ENCODE measurements around the gene OSTN. TPM values are rescaled to one million over a fixed set of nuclear protein-coding genes. Genes with fewer than 3 reads are reported as not detected.
"Not testable (repeated sequence)": the region's sequence is repeated elsewhere in the genome, so short reads cannot be mapped to it uniquely, and the experiment has no call there.

Gene OSTN
- polyA plus RNA-seq, 1 experiment, result not detected

- Histone ChIP-seq H3K27me3 (ENCODE audit: control insufficient read depth, insufficient read depth, low read length) (no peaks in the 10 kb centered on the region), H3K4me3 (ENCODE audit: low read depth, low read length) (no peak overlapping the region), H3K36me3 (ENCODE audit: control insufficient read depth, insufficient read depth, low read length) (no peaks in the 10 kb centered on the region)
- DNase-seq (ENCODE audit: low read depth), result no peak
- TF ChIP-seq CTCF (IDR thresholded peaks at IDR 0.05; ENCODE audit: insufficient read depth, low read depth, low read length), result no peak
- CTCF ChIA-PET, result interaction anchor here (1.0 kb wide), 1 partner anchor 11 kb away, joined by 3 read pairs; no protein-coding TSS in a partner anchor
- POLR2A ChIA-PET, result no interaction called here
These were observed 39.3 kb downstream of the OSTN start for GRCh38 chr3:191238321-191238817.

- Histone ChIP-seq H3K27me3 (ENCODE audit: control insufficient read depth, insufficient read depth, low read length) (no peaks in the 10 kb centered on the region), H3K36me3 (ENCODE audit: control insufficient read depth, insufficient read depth, low read length) (no peaks in the 10 kb centered on the region), H3K4me3 (ENCODE audit: low read depth, low read length) (no peak overlapping the region)
- POLR2A ChIA-PET, result no interaction called here
- CTCF ChIA-PET, result no interaction called here
- TF ChIP-seq CTCF (IDR thresholded peaks at IDR 0.05; ENCODE audit: insufficient read depth, low read depth, low read length), result no peak
- DNase-seq (ENCODE audit: low read depth), result no peak
These were observed 40.5 kb downstream of the OSTN start for GRCh38 chr3:191239407-191240031.

GRCh38 chr3:191240486-191240885, 41.4 kb downstream of the OSTN start:
- no peak for TF ChIP-seq CTCF (IDR thresholded peaks at IDR 0.05; ENCODE audit: insufficient read depth, low read depth, low read length)
- CTCF ChIA-PET, result no interaction called here
- no peak for DNase-seq (ENCODE audit: low read depth)
- POLR2A ChIA-PET, result interaction anchor here (0.6 kb wide), 1 partner anchor 1344 kb away, joined by 3 read pairs; no protein-coding TSS in a partner anchor
- no peak overlapping the region for H3K4me3 ChIP-seq (ENCODE audit: low read depth, low read length)
- no peaks in the 10 kb centered on the region for H3K27me3 ChIP-seq (ENCODE audit: control insufficient read depth, insufficient read depth, low read length)
- H3K36me3 ChIP-seq (ENCODE audit: control insufficient read depth, insufficient read depth, low read length), result no peaks in the 10 kb centered on the region

GRCh38 chr3:191244242-191244867, 45.3 kb downstream of the OSTN start:
- Histone ChIP-seq H3K36me3 (ENCODE audit: control insufficient read depth, insufficient read depth, low read length) (no peaks in the 10 kb centered on the region), H3K4me3 (ENCODE audit: low read depth, low read length) (no peak overlapping the region), H3K27me3 (ENCODE audit: control insufficient read depth, insufficient read depth, low read length) (no peaks in the 10 kb centered on the region)
- DNase-seq (ENCODE audit: low read depth), result no peak
- ChIA-PET CTCF (interaction anchor here (0.6 to 1.2 kb wide), 2 partner anchors 81 to 144 kb away, joined by 3 read pairs; no protein-coding TSS in a partner anchor), POLR2A (no interaction called here)
- TF ChIP-seq CTCF (IDR thresholded peaks at IDR 0.05; ENCODE audit: insufficient read depth, low read depth, low read length), result peak; percentile 37

GRCh38 chr3:191246034-191246433, 47.0 kb downstream of the OSTN start:
- H3K4me3 ChIP-seq (ENCODE audit: low read depth, low read length); DNase-seq (ENCODE audit: low read depth); H3K27me3 ChIP-seq (ENCODE audit: control insufficient read depth, insufficient read depth, low read length); POLR2A ChIA-PET; H3K36me3 ChIP-seq (ENCODE audit: control insufficient read depth, insufficient read depth, low read length): not testable (repeated sequence)
- CTCF ChIA-PET, result interaction anchor here (1.4 kb wide), 1 partner anchor 23 kb away, joined by 3 read pairs; no protein-coding TSS in a partner anchor
